Osteocyte (in vitro differentiated cells): ENCODE data around the gene UGT3A2. TPM values are rescaled to one million over a fixed set of nuclear protein-coding genes. Genes with fewer than 3 reads are reported as not detected.

Experiments
- DNase-seq: peaks from one replicate; pipeline ENCODE4 v3.0.0; 2021; ENCODE audit warnings: mixed read lengths; ENCODE audit not compliant: unreplicated experiment; ENCODE audit errors: extremely low spot score
- H3K27ac Mint-ChIP-seq: one replicate; pipeline ENCODE4 v1.8.0; 2021; ENCODE audit warnings: mild to moderate bottlenecking, mixed read lengths; ENCODE audit not compliant: unreplicated experiment
- H3K27me3 Mint-ChIP-seq: one replicate; pipeline ENCODE4 v1.8.0; 2021; ENCODE audit warnings: mixed read lengths; ENCODE audit not compliant: unreplicated experiment
- H3K36me3 Mint-ChIP-seq: one replicate; pipeline ENCODE4 v1.8.0; 2021; ENCODE audit warnings: mixed read lengths; ENCODE audit not compliant: unreplicated experiment
- H3K4me1 Mint-ChIP-seq: one replicate; pipeline ENCODE4 v1.8.0; 2021; ENCODE audit warnings: mixed read lengths; ENCODE audit not compliant: unreplicated experiment
- H3K4me3 Mint-ChIP-seq: one replicate; pipeline ENCODE4 v1.8.0; 2021; ENCODE audit warnings: mild to moderate bottlenecking, moderate library complexity, mixed read lengths; ENCODE audit not compliant: unreplicated experiment
- H3K9me3 Mint-ChIP-seq: one replicate; pipeline ENCODE4 v1.8.0; 2021; ENCODE audit warnings: mixed read lengths; ENCODE audit not compliant: unreplicated experiment
- total RNA-seq: library from RNA; stranded (reverse); gene quantifications from 2 replicates; pipeline ENCODE4 v1.2.1, GENCODE V29; 2021
- TF ChIP-seq, protein P1 (sequence below): fragments of 200-600 bp; sonication (generic); IDR thresholded peaks from 2 replicates; pipeline ENCODE4 v1.5.0; 2021; ENCODE audit warnings: antibody characterized with exemption, mild to moderate bottlenecking, moderate library complexity

UGT3A2 gene
- total RNA-seq, 1 donor from 2014 or later = not detected

DNA sequence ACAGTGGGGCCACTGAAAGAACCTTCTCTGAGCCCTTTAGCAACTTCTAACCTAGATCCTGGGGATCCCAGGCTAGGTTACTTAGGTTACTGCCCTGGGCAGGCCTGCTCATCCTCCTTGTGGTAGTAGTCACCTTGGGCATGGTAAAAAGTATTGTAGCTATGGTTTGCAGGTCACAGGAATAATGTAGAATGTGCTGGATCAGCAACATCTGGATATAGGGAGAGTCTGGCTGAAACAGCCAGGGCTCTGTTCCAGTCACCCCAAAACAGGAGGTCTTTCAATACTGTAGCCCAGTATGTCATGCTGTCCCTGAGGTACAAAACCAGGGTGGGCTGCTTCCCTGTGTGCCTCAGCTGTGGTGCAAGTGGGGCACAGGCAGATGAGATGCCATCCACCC is 33.6 kb downstream of the UGT3A2 start:
- H3K27me3 Mint-ChIP-seq = no peaks in the 10 kb centered on the region
- TF ChIP-seq, protein P1, sequence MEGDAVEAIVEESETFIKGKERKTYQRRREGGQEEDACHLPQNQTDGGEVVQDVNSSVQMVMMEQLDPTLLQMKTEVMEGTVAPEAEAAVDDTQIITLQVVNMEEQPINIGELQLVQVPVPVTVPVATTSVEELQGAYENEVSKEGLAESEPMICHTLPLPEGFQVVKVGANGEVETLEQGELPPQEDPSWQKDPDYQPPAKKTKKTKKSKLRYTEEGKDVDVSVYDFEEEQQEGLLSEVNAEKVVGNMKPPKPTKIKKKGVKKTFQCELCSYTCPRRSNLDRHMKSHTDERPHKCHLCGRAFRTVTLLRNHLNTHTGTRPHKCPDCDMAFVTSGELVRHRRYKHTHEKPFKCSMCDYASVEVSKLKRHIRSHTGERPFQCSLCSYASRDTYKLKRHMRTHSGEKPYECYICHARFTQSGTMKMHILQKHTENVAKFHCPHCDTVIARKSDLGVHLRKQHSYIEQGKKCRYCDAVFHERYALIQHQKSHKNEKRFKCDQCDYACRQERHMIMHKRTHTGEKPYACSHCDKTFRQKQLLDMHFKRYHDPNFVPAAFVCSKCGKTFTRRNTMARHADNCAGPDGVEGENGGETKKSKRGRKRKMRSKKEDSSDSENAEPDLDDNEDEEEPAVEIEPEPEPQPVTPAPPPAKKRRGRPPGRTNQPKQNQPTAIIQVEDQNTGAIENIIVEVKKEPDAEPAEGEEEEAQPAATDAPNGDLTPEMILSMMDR = no peak
- no peaks in the 10 kb centered on the region for H3K36me3 Mint-ChIP-seq
- no peak overlapping the region for H3K4me3 Mint-ChIP-seq
- no peak for DNase-seq
- H3K27ac Mint-ChIP-seq = no peak overlapping the region
- H3K9me3 Mint-ChIP-seq = no peaks in the 10 kb centered on the region
- H3K4me1 Mint-ChIP-seq = no peaks in the 10 kb centered on the region

DNA sequence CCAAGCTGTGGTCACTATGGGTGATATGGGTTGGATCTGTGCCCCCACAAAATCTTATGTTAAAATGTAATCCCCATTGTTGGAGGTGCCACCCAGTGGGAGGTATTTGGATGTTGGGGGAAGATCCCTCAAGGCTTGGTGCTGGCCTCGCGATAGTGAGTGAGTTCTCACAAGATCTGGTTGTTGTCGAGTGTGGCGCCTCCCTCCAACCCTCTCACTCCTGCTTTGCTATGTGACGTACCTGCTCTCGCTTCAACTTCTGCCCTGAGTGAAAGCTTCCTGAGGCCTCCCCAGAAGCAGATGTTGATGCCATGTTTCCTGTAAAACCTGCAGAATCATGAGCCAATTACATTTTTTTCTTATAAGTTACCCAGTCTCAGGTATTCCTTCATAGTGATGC is 35.5 kb downstream of the UGT3A2 start:
- H3K36me3 Mint-ChIP-seq = no peaks in the 10 kb centered on the region
- H3K9me3 Mint-ChIP-seq = no peaks in the 10 kb centered on the region
- no peak overlapping the region for H3K4me3 Mint-ChIP-seq
- DNase-seq = no peak
- H3K4me1 Mint-ChIP-seq = no peaks in the 10 kb centered on the region
- no peak overlapping the region for H3K27ac Mint-ChIP-seq
- H3K27me3 Mint-ChIP-seq = no peaks in the 10 kb centered on the region
- TF ChIP-seq, protein P1 = no peak

DNA sequence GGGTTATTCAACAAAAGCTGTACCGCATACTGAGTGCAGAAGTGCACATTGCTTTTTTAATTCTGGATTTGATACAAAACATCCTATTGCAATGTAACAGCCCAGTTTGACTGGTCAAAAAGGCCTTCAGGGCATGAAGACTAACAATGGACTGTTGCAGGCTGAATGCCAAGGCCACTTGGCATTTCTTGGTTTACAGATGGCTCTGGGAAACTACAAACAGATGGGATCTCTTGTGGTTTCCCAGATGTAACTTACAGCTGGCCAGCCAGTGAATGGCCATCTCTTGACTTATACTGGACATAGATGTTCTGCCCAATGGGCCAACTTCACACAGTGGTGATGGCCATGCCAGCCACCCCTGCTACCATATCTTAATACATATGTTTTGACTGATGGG is 36.8 kb downstream of the UGT3A2 start:
- Mint-ChIP-seq H3K4me3 (no peak overlapping the region), H3K27ac (no peak overlapping the region), H3K4me1 (no peaks in the 10 kb centered on the region), H3K9me3 (no peaks in the 10 kb centered on the region), H3K27me3 (no peaks in the 10 kb centered on the region), H3K36me3 (no peaks in the 10 kb centered on the region)
- TF ChIP-seq, protein P1 = no peak
- DNase-seq = no peak

DNA sequence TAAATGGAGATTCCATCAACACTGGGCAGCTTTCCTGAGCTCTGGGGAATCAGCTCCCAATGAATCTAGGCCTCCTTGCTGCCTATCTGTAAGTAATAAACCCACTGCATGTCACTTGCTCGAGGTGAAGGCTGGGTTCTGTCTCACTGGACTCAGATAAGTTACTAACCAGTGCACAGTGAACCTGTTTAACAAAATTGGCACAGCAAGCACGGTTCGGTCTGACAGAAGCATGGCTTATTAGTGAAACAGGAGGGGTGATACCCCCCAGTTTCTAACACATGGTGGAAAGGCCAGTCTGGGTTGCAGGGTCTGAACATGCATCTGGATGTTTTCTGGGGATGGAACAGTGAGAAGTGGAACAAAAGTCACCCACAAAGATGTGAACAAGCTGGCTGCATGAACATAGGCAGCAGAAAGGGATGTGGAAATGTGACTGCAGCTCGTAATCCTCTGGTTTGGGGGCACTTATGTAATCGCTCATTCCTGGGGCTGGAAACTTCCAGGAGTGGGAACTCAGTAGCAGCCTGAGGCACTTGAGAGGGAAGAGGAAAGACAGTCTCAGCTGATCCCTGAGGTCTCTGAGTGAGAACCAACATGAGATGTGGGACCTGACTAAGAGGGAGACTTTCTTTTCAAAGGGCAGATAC is 37.7 kb downstream of the UGT3A2 start:
- H3K27ac Mint-ChIP-seq = no peak overlapping the region
- H3K4me1 Mint-ChIP-seq = no peaks in the 10 kb centered on the region
- no peaks in the 10 kb centered on the region for H3K9me3 Mint-ChIP-seq
- DNase-seq = no peak
- no peaks in the 10 kb centered on the region for H3K36me3 Mint-ChIP-seq
- TF ChIP-seq, protein P1 = no peak
- no peak overlapping the region for H3K4me3 Mint-ChIP-seq
- H3K27me3 Mint-ChIP-seq = peaks cover 3% of the 10 kb centered on the region

DNA sequence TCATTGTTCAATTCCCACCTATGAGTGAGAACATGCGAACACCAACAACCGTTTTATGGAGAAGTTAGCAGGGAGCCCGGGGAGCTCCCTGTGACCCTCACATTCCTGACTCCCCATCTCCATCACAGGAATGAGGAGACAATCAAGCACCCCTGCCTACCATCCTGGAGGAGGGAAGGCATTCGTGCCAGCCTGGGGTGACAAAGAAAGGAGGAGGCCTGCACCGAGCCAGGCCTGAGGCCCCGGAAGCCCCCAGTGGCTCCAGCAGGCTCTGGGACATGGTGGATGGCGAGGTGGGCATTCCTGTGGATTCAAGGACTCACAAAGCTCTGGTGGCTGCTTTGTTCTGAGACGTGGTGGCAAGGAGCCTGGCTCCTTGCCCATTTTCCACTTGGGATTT is 39.0 kb downstream of the UGT3A2 start:
- TF ChIP-seq, protein P1 = no peak
- no peaks in the 10 kb centered on the region for H3K4me1 Mint-ChIP-seq
- H3K4me3 Mint-ChIP-seq = no peak overlapping the region
- H3K27ac Mint-ChIP-seq = no peak overlapping the region
- H3K36me3 Mint-ChIP-seq = no peaks in the 10 kb centered on the region
- peaks cover 3% of the 10 kb centered on the region for H3K27me3 Mint-ChIP-seq
- no peak for DNase-seq
- H3K9me3 Mint-ChIP-seq = no peaks in the 10 kb centered on the region
